Measurements from ENCODE around the gene DAD1. TPM values are rescaled to one million over a fixed set of nuclear protein-coding genes. Genes with fewer than 3 reads are reported as not detected.
A peak's percentile ranks its signal among the peaks of the same experiment; 100 is the strongest.

Gene DAD1
- total RNA-seq, 1 donor from 2014 or later = 229 TPM

- Mint-ChIP-seq H3K4me3 (peak overlapping the region; percentile 82), H3K9me3 (no peaks in the 10 kb centered on the region), H3K27ac (peak overlapping the region; percentile 96), H3K36me3 (ENCODE audit: low read depth) (peaks cover 29% of the 10 kb centered on the region), H3K4me1 (ENCODE audit: low read depth) (peaks cover 96% of the 10 kb centered on the region), H3K27me3 (ENCODE audit: insufficient read depth) (no peaks in the 10 kb centered on the region)
- intact Hi-C loops (cut with micrococcal nuclease) = loop anchor here (1.0 to 5.0 kb wide), 3 partner anchors 8 to 400 kb away; partner anchors contain the start of gene DAD1
- DNase-seq (ENCODE audit: low spot score) = peak; percentile 82
Observed at GRCh38 chr14:22561661-22562579, 27.1 kb downstream of the DAD1 start.

- peak overlapping the region; percentile 96 for H3K27ac Mint-ChIP-seq
- intact Hi-C loops (cut with micrococcal nuclease) = loop anchor here (1.0 to 5.0 kb wide), 3 partner anchors 9 to 399 kb away; partner anchors contain the start of gene DAD1
- H3K4me1 Mint-ChIP-seq (ENCODE audit: low read depth) = peaks cover 94% of the 10 kb centered on the region
- H3K9me3 Mint-ChIP-seq = no peaks in the 10 kb centered on the region
- H3K36me3 Mint-ChIP-seq (ENCODE audit: low read depth) = peaks cover 28% of the 10 kb centered on the region
- DNase-seq (ENCODE audit: low spot score) = no peak
- peaks cover under 1% of the 10 kb centered on the region for H3K27me3 Mint-ChIP-seq (ENCODE audit: insufficient read depth)
- peak overlapping the region; percentile 82 for H3K4me3 Mint-ChIP-seq
Observed at GRCh38 chr14:22561366-22561660, 27.7 kb downstream of the DAD1 start.

- Mint-ChIP-seq H3K9me3 (no peaks in the 10 kb centered on the region), H3K4me3 (peak overlapping the region; percentile 82), H3K4me1 (ENCODE audit: low read depth) (peaks cover 94% of the 10 kb centered on the region), H3K27ac (peak overlapping the region; percentile 96), H3K36me3 (ENCODE audit: low read depth) (peaks cover 25% of the 10 kb centered on the region), H3K27me3 (ENCODE audit: insufficient read depth) (peaks cover 2% of the 10 kb centered on the region)
- intact Hi-C loops (cut with micrococcal nuclease) = loop anchor here (1.0 to 5.0 kb wide), 3 partner anchors 9 to 399 kb away; partner anchors contain the start of gene DAD1
- no peak for DNase-seq (ENCODE audit: low spot score)
Observed at GRCh38 chr14:22560662-22561365, 28.2 kb downstream of the DAD1 start.

GRCh38 chr14:22559041-22559440 is 30.0 kb downstream of the DAD1 start:
- H3K9me3 Mint-ChIP-seq = no peaks in the 10 kb centered on the region
- H3K4me1 Mint-ChIP-seq (ENCODE audit: low read depth) = peaks cover 92% of the 10 kb centered on the region
- H3K36me3 Mint-ChIP-seq (ENCODE audit: low read depth) = peaks cover 10% of the 10 kb centered on the region
- DNase-seq (ENCODE audit: low spot score) = no peak
- peak overlapping the region; percentile 96 for H3K27ac Mint-ChIP-seq
- H3K27me3 Mint-ChIP-seq (ENCODE audit: insufficient read depth) = peaks cover 2% of the 10 kb centered on the region
- peak overlapping the region; percentile 83 for H3K4me3 Mint-ChIP-seq
- intact Hi-C loops (cut with micrococcal nuclease) = loop anchor here (5.0 to 10.0 kb wide), 7 partner anchors 37 to 812 kb away; partner anchors contain the start of gene AJUBA

- intact Hi-C loops (cut with micrococcal nuclease) = loop anchor here (5.0 to 10.0 kb wide), 7 partner anchors 36 to 811 kb away; partner anchors contain the start of gene AJUBA
- peak overlapping the region; percentile 83 for H3K4me3 Mint-ChIP-seq
- DNase-seq (ENCODE audit: low spot score) = no peak
- peaks cover 91% of the 10 kb centered on the region for H3K4me1 Mint-ChIP-seq (ENCODE audit: low read depth)
- H3K27ac Mint-ChIP-seq = peak overlapping the region; percentile 96
- peaks cover 2% of the 10 kb centered on the region for H3K27me3 Mint-ChIP-seq (ENCODE audit: insufficient read depth)
- H3K9me3 Mint-ChIP-seq = no peaks in the 10 kb centered on the region
- H3K36me3 Mint-ChIP-seq (ENCODE audit: low read depth) = peaks cover 13% of the 10 kb centered on the region
Observed at GRCh38 chr14:22558221-22558913, 30.7 kb downstream of the DAD1 start.

- Mint-ChIP-seq H3K36me3 (ENCODE audit: low read depth) (peaks cover 17% of the 10 kb centered on the region), H3K9me3 (no peaks in the 10 kb centered on the region), H3K4me1 (ENCODE audit: low read depth) (peaks cover 91% of the 10 kb centered on the region), H3K27ac (peak overlapping the region; percentile 96), H3K4me3 (peak overlapping the region; percentile 83), H3K27me3 (ENCODE audit: insufficient read depth) (peaks cover 2% of the 10 kb centered on the region)
- intact Hi-C loops (cut with micrococcal nuclease) = loop anchor here (1.0 to 10.0 kb wide), 16 partner anchors 12 to 811 kb away; partner anchors contain the start of genes ABHD4, AJUBA and DAD1
- no peak for DNase-seq (ENCODE audit: low spot score)
Observed at GRCh38 chr14:22557846-22558220, 31.2 kb downstream of the DAD1 start.

- Mint-ChIP-seq H3K27ac (peak overlapping the region; percentile 96), H3K9me3 (no peaks in the 10 kb centered on the region), H3K36me3 (ENCODE audit: low read depth) (peaks cover 24% of the 10 kb centered on the region), H3K27me3 (ENCODE audit: insufficient read depth) (peaks cover 2% of the 10 kb centered on the region), H3K4me3 (peak overlapping the region; percentile 83), H3K4me1 (ENCODE audit: low read depth) (peaks cover 93% of the 10 kb centered on the region)
- intact Hi-C loops (cut with micrococcal nuclease) = loop anchor here (1.0 to 10.0 kb wide), 20 partner anchors 13 to 810 kb away; partner anchors contain the start of genes ABHD4, AJUBA, DAD1 and RBM23
- peak; percentile 88 for DNase-seq (ENCODE audit: low spot score)
Observed at GRCh38 chr14:22556990-22557623, 31.9 kb downstream of the DAD1 start.

GRCh38 chr14:22556021-22556989 is 32.7 kb downstream of the DAD1 start:
- Mint-ChIP-seq H3K27me3 (ENCODE audit: insufficient read depth) (peaks cover 2% of the 10 kb centered on the region), H3K27ac (peak overlapping the region; percentile 96), H3K4me3 (peak overlapping the region; percentile 83), H3K9me3 (no peaks in the 10 kb centered on the region), H3K36me3 (ENCODE audit: low read depth) (peaks cover 32% of the 10 kb centered on the region), H3K4me1 (ENCODE audit: low read depth) (peaks cover 93% of the 10 kb centered on the region)
- DNase-seq (ENCODE audit: low spot score) = peak; percentile 98
- intact Hi-C loops (cut with micrococcal nuclease) = loop anchor here (1.0 to 10.0 kb wide), 15 partner anchors 34 to 809 kb away; partner anchors contain the start of genes AJUBA and RBM23

GRCh38 chr14:22555384-22556011 is 33.5 kb downstream of the DAD1 start:
- peak overlapping the region; percentile 96 for H3K27ac Mint-ChIP-seq
- H3K4me3 Mint-ChIP-seq = peak overlapping the region; percentile 83
- peaks cover 93% of the 10 kb centered on the region for H3K4me1 Mint-ChIP-seq (ENCODE audit: low read depth)
- H3K9me3 Mint-ChIP-seq = no peaks in the 10 kb centered on the region
- H3K36me3 Mint-ChIP-seq (ENCODE audit: low read depth) = peaks cover 40% of the 10 kb centered on the region
- H3K27me3 Mint-ChIP-seq (ENCODE audit: insufficient read depth) = peaks cover 2% of the 10 kb centered on the region
- intact Hi-C loops (cut with micrococcal nuclease) = loop anchor here (1.0 to 10.0 kb wide), 15 partner anchors 33 to 808 kb away; partner anchors contain the start of genes AJUBA and RBM23
- peak; percentile 65 for DNase-seq (ENCODE audit: low spot score)

- peaks cover 42% of the 10 kb centered on the region for H3K36me3 Mint-ChIP-seq (ENCODE audit: low read depth)
- H3K9me3 Mint-ChIP-seq = no peaks in the 10 kb centered on the region
- H3K4me3 Mint-ChIP-seq = peak overlapping the region; percentile 28
- no peak for DNase-seq (ENCODE audit: low spot score)
- peak overlapping the region; percentile 96 for H3K27ac Mint-ChIP-seq
- intact Hi-C loops (cut with micrococcal nuclease) = loop anchor here (5.0 to 10.0 kb wide), 7 partner anchors 32 to 807 kb away; partner anchors contain the start of gene AJUBA
- H3K27me3 Mint-ChIP-seq (ENCODE audit: insufficient read depth) = peaks cover 2% of the 10 kb centered on the region
- H3K4me1 Mint-ChIP-seq (ENCODE audit: low read depth) = peaks cover 93% of the 10 kb centered on the region
Observed at GRCh38 chr14:22554498-22555383, 34.3 kb downstream of the DAD1 start.

Data from activated T-helper 1 cell treated with anti-CD3 and anti-CD28 coated beads, Interleukin-12 subunit alpha, Interleukin-12 subunit beta, Interleukin-2, Interleukin-4 antibody, amounts not matched to agents 30 ng/mL and 10 ng/mL and 1 ng/mL, durations not matched to agents 14 hours and 24 hours and 36 hours (primary cell).